Activated B cell treated with CpG ODN at 0.5 μM for 24 hours (primary cell): ENCODE results near the gene ZNF322. TPM values are rescaled to one million over a fixed set of nuclear protein-coding genes. Genes with fewer than 3 reads are reported as not detected.

ENCODE experiments used
- ATAC-seq: fragments of 200-7000 bp; cut with Tn5 transposase; one replicate; pipeline ENCODE4 v1.10.0; 2021; ENCODE audit warnings: low read depth, mild to moderate bottlenecking, moderate library complexity
- CTCF ChIA-PET: fragments of 350-600 bp; sonication (Branson Sonifier 250); formaldehyde crosslinking; loops from one replicate; lab custom pipeline; 2021; ENCODE audit warnings: antibody characterized with exemption; lab: Charles Lee
- POLR2A ChIA-PET: fragments of 350-600 bp; sonication (Branson Sonifier 250); formaldehyde crosslinking; loops from one replicate; lab custom pipeline; 2021; ENCODE audit warnings: antibody characterized with exemption; lab: Charles Lee
- DNase-seq: peaks from one replicate; pipeline ENCODE4 v3.0.0; 2022
- H3K27ac Mint-ChIP-seq: one replicate; pipeline ENCODE4 v1.8.0; 2020; ENCODE audit warnings: mixed read lengths
- H3K27me3 Mint-ChIP-seq: one replicate; pipeline ENCODE4 v1.8.0; 2021; ENCODE audit warnings: mixed read lengths
- H3K36me3 Mint-ChIP-seq: one replicate; pipeline ENCODE4 v1.8.0; 2021; ENCODE audit warnings: low read depth, mixed read lengths
- H3K4me1 Mint-ChIP-seq: one replicate; pipeline ENCODE4 v1.8.0; 2021; ENCODE audit warnings: mixed read lengths
- H3K4me3 Mint-ChIP-seq: one replicate; pipeline ENCODE4 v1.8.0; 2020; ENCODE audit warnings: mild to moderate bottlenecking, mixed read lengths
- H3K9me3 Mint-ChIP-seq: one replicate; pipeline ENCODE4 v1.8.0; 2020; ENCODE audit warnings: mixed read lengths
- intact Hi-C: fragments of 100-400 bp; cut with micrococcal nuclease; formaldehyde crosslinking; loops from one replicate; pipeline ENCODE4 v1.15.1; 2024
- total RNA-seq: library from RNA; stranded (reverse); gene quantifications from 2 replicates; pipeline ENCODE4 v1.2.3, GENCODE V29; 2022
- TF ChIP-seq, protein P1 (sequence below): fragments of 200-600 bp; IDR thresholded peaks from one replicate; pipeline ENCODE4 v1.8.0; 2022; ENCODE audit warnings: antibody characterized with exemption, mild to moderate bottlenecking

Gene ZNF322
- total RNA-seq, 1 donor from 2014 or later, result 20.4 TPM

DNA sequence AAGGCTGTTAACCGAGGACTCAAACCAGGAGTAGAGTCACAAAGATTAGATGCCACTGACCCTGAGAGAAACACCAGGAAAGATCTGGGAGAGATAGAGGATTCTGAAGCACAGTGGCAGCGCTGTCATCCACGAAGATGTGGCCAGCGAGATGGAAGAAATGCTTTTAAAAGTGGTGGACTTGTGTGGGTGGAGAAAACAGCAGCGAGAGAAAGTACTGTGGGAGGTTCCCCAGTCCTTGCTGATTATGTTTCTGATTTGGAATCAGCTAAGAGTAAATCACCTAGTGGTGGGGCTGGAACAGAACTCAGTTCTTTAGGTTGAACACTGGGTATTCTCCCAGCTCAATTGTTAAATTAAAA, 435 bp upstream of the ZNF322 start:
- Mint-ChIP-seq H3K9me3 (no peaks in the 10 kb centered on the region), H3K27me3 (peaks cover 29% of the 10 kb centered on the region), H3K27ac (peak overlapping the region; percentile 30), H3K36me3 (peaks cover 23% of the 10 kb centered on the region), H3K4me3 (peak overlapping the region; percentile 88), H3K4me1 (peaks cover 26% of the 10 kb centered on the region)
- POLR2A ChIA-PET, result interaction anchor here (0.6 kb wide), 1 partner anchor 10 kb away, joined by 3 read pairs; no protein-coding TSS in a partner anchor
- TF ChIP-seq, protein P1, sequence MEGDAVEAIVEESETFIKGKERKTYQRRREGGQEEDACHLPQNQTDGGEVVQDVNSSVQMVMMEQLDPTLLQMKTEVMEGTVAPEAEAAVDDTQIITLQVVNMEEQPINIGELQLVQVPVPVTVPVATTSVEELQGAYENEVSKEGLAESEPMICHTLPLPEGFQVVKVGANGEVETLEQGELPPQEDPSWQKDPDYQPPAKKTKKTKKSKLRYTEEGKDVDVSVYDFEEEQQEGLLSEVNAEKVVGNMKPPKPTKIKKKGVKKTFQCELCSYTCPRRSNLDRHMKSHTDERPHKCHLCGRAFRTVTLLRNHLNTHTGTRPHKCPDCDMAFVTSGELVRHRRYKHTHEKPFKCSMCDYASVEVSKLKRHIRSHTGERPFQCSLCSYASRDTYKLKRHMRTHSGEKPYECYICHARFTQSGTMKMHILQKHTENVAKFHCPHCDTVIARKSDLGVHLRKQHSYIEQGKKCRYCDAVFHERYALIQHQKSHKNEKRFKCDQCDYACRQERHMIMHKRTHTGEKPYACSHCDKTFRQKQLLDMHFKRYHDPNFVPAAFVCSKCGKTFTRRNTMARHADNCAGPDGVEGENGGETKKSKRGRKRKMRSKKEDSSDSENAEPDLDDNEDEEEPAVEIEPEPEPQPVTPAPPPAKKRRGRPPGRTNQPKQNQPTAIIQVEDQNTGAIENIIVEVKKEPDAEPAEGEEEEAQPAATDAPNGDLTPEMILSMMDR, result no peak
- ATAC-seq, result peak; percentile 53
- CTCF ChIA-PET, result no interaction called here
- DNase-seq, result no peak
- intact Hi-C loops, result no loop called here

DNA sequence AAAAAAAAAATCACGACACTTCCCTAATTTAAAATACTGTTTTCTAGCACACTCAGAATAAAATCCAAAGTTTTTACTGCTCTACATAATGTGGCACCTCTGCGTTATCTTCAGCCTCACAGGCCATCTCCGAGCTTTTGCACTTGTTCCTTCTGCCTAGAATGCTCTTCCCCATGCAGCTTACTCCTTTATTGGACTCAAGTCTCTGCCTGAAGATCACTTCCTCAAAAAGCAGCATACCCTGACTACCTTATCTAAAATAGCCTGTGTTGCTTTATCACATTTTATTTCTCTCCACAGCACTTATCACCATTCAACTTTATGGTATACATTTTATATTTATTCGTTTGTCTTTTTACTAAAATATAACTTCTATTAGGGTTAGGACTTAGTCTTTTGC, 2.3 kb downstream of the ZNF322 start:
- peaks cover 8% of the 10 kb centered on the region for H3K27me3 Mint-ChIP-seq
- intact Hi-C loops, result no loop called here
- no peak overlapping the region for H3K4me3 Mint-ChIP-seq
- POLR2A ChIA-PET, result interaction anchor here (0.7 kb wide), 2 partner anchors 9 to 490 kb away, joined by 4 read pairs; no protein-coding TSS in a partner anchor
- peaks cover 44% of the 10 kb centered on the region for H3K36me3 Mint-ChIP-seq
- CTCF ChIA-PET, result no interaction called here
- TF ChIP-seq, protein P1, result no peak
- DNase-seq (no peak), ATAC-seq (no peak)
- no peaks in the 10 kb centered on the region for H3K9me3 Mint-ChIP-seq
- H3K4me1 Mint-ChIP-seq, result peaks cover 26% of the 10 kb centered on the region
- no peak overlapping the region for H3K27ac Mint-ChIP-seq

DNA sequence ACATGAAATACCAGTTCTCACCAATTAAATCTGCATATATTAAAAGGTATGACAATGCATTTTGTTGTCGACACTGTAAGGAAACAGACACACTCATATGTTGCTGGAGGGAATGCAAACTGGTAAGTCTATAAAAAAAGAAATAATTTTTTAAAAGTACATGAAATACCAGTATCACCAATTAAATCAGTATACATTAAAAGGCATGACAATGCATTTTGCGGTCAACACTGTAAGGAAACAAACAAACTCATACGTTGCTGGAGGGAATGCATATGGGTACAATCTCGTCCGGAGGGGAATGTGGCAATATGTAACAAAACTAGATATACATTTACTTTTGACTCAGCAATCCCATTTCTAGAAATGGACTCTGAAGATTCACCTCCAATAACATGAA, 6.5 kb downstream of the ZNF322 start:
- intact Hi-C loops, result no loop called here
- DNase-seq (no peak), ATAC-seq (no peak)
- Mint-ChIP-seq H3K9me3 (peaks cover 3% of the 10 kb centered on the region), H3K4me1 (peaks cover 20% of the 10 kb centered on the region), H3K4me3 (no peak overlapping the region), H3K27ac (no peak overlapping the region), H3K36me3 (peaks cover 75% of the 10 kb centered on the region), H3K27me3 (no peaks in the 10 kb centered on the region)
- ChIA-PET CTCF (no interaction called here), POLR2A (no interaction called here)
- TF ChIP-seq, protein P1, result no peak

DNA sequence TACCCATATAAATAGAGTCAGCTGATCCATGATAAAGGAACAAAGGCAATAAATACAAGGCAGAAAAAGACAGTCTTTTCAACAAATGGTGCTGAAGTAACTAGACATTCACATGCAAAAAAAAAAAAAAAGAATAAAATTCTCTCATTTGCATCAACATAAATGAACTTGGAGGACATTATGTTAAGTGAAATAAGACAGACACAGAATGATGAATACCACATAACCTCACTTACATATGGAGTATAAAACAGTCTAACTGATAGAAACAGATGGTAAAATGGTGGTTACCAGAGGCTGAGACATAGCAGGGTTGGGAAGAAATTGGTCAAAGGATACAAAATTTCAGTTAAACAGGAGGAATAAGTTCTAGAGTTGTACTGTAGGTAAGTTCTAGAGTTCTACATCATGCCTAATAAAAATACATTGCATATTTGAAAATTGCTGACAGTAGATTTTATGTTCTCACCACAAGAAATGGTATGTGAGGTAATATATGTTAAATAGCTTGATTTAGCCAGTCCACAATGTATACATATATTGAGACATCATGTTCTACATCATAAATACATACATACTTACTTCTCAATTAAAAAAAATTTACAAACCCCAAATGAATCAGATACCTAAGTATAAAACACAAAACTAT, 8.3 kb downstream of the ZNF322 start:
- Mint-ChIP-seq H3K4me1 (peaks cover 6% of the 10 kb centered on the region), H3K36me3 (peaks cover 76% of the 10 kb centered on the region), H3K9me3 (peaks cover 6% of the 10 kb centered on the region), H3K4me3 (no peak overlapping the region), H3K27me3 (no peaks in the 10 kb centered on the region), H3K27ac (no peak overlapping the region)
- TF ChIP-seq, protein P1, result no peak
- no peak for ATAC-seq
- CTCF ChIA-PET, result no interaction called here
- intact Hi-C loops, result no loop called here
- no peak for DNase-seq
- POLR2A ChIA-PET, result interaction anchor here (0.7 kb wide), 1 partner anchor 496 kb away, joined by 8 read pairs; a partner anchor contains a TSS

DNA sequence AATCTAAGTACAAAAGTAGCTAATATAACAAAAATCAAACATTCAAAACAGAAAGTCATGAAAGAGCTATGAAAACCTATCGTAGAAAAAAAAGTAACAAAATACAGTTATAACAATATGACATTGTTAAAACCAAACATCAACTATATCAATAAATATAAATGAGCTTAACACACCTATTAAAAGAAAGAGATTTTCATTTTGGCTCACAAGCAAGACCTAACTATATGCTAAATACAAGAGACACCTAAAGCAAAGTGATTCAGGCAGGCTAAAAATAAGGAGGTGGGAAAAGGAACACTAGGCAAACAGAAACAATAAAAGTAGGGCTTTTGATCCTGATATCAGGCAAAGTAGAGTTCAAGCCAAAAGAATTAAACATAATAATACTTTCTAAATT, 13.5 kb downstream of the ZNF322 start:
- Mint-ChIP-seq H3K4me3 (no peak overlapping the region), H3K27me3 (no peaks in the 10 kb centered on the region), H3K9me3 (peaks cover 22% of the 10 kb centered on the region), H3K36me3 (peaks cover 73% of the 10 kb centered on the region), H3K27ac (no peak overlapping the region), H3K4me1 (peaks cover 11% of the 10 kb centered on the region)
- POLR2A ChIA-PET, result no interaction called here
- ATAC-seq (no peak), DNase-seq (no peak)
- TF ChIP-seq, protein P1, result no peak
- CTCF ChIA-PET, result no interaction called here
- intact Hi-C loops, result no loop called here
